Stromal cell of bone marrow (primary cell): Measurements from ENCODE around the gene MEF2B.
"Not testable (repeated sequence)": the region's sequence is repeated elsewhere in the genome, so short reads cannot be mapped to it uniquely, and the experiment has no call there.

ENCODE experiments used
- DNase-seq: peaks from one replicate; pipeline ENCODE4 v3.0.0-alpha.2; 2012; ENCODE audit warnings: low read depth

Gene MEF2B

GRCh38 chr19:19123386-19123785, 46.7 kb downstream of the MEF2B start:
- no peak for DNase-seq

GRCh38 chr19:19122902-19123301, 47.2 kb downstream of the MEF2B start:
- no peak for DNase-seq

GRCh38 chr19:19121371-19121770, 48.7 kb downstream of the MEF2B start:
- no peak for DNase-seq

- DNase-seq = no peak
Measured at GRCh38 chr19:19120308-19121231, 49.5 kb downstream of the MEF2B start.

- no peak for DNase-seq
Measured at GRCh38 chr19:19119325-19120237, 50.5 kb downstream of the MEF2B start.

GRCh38 chr19:19115954-19116353, 54.1 kb downstream of the MEF2B start:
- DNase-seq = no peak

- no peak for DNase-seq
Measured at GRCh38 chr19:19113040-19113626, 56.9 kb downstream of the MEF2B start.

- no peak for DNase-seq
Measured at GRCh38 chr19:19111967-19112580, 58.0 kb downstream of the MEF2B start.

GRCh38 chr19:19111136-19111835, 58.8 kb downstream of the MEF2B start:
- no peak for DNase-seq

- DNase-seq = no peak
Measured at GRCh38 chr19:19110410-19111135, 59.5 kb downstream of the MEF2B start.

- no peak for DNase-seq
Measured at GRCh38 chr19:19109601-19110000, 60.5 kb downstream of the MEF2B start.

- DNase-seq = no peak
Measured at GRCh38 chr19:19107654-19108053, 62.4 kb downstream of the MEF2B start.

GRCh38 chr19:19106938-19107337, 63.1 kb downstream of the MEF2B start:
- not testable (repeated sequence) for DNase-seq

GRCh38 chr19:19106056-19106551, 64.0 kb downstream of the MEF2B start:
- no peak for DNase-seq

- no peak for DNase-seq
Measured at GRCh38 chr19:19105365-19106055, 64.6 kb downstream of the MEF2B start.

GRCh38 chr19:19103167-19103566, 66.9 kb downstream of the MEF2B start:
- DNase-seq = no peak

- not testable (repeated sequence) for DNase-seq
Measured at GRCh38 chr19:19102566-19102965, 67.5 kb downstream of the MEF2B start.

GRCh38 chr19:19101540-19101939, 68.5 kb downstream of the MEF2B start:
- no peak for DNase-seq

GRCh38 chr19:19098703-19099632, 71.1 kb downstream of the MEF2B start:
- DNase-seq = no peak
